Upper lobe of left lung (tissue), 4 donors: ENCODE data around the gene GP5.

Experiments used
- CTCF ChIP-seq, 6 experiments: fragments of 450-650 bp in 4 of 6; fragments of 200-600 bp in 2 of 6; sonication (generic) in 2 of 6; IDR thresholded peaks; one replicate each; pipeline ENCODE4 v1.5.1; 2016 to 2019; ENCODE audit warnings: antibody characterized with exemption in 6 of 6
- POLR2A ChIP-seq, 4 donors: fragments of 450-650 bp; IDR thresholded peaks; one replicate each; pipeline ENCODE4 v1.5.1; 2016 to 2017; ENCODE audit warnings: antibody characterized with exemption in 4 of 4, mild to moderate bottlenecking in 2 of 4
- POLR2AphosphoS5 ChIP-seq, 2 donors: sonication (generic); formaldehyde crosslinking; IDR thresholded peaks; one replicate each; pipeline ENCODE4 v1.5.1; 2017; ENCODE audit warnings: antibody characterized with exemption in 2 of 2

- TF ChIP-seq CTCF (IDR thresholded peaks at IDR 0.05) (no peak), POLR2AphosphoS5 (IDR thresholded peaks at IDR 0.05) (no peak), POLR2A (IDR thresholded peaks at IDR 0.05) (no peak)
Observed at GRCh38 chr3:194390835-194391234, 8.2 kb downstream of the GP5 start.
